ENCODE results near the gene GUCY1A1.

GUCY1A1 gene

GRCh38 chr4:155742310-155743015 is 75.8 kb downstream of the GUCY1A1 start:
- DNase-seq (ENCODE audit: low read depth), result no peak

- no peak for DNase-seq (ENCODE audit: low read depth)
These were observed 79.3 kb downstream of the GUCY1A1 start for GRCh38 chr4:155745984-155746383.

GRCh38 chr4:155748039-155748438 is 81.4 kb downstream of the GUCY1A1 start:
- no peak for DNase-seq (ENCODE audit: low read depth)

- DNase-seq (ENCODE audit: low read depth), result no peak
These were observed 82.4 kb downstream of the GUCY1A1 start for GRCh38 chr4:155749041-155749440.

GRCh38 chr4:155751569-155751968 is 84.9 kb downstream of the GUCY1A1 start:
- no peak for DNase-seq (ENCODE audit: low read depth)

GRCh38 chr4:155757745-155758265 is 91.2 kb downstream of the GUCY1A1 start:
- DNase-seq (ENCODE audit: low read depth), result no peak

GRCh38 chr4:155758481-155759371 is 92.1 kb downstream of the GUCY1A1 start, which contains the start of gene GUCY1B1:
GUCY1B1 (plus strand) TSS chr4:155759021; CDS start chr4:155759141, 120 bp downstream.
- DNase-seq (ENCODE audit: low read depth), result peak; percentile 24

GRCh38 chr4:155759372-155760252 is 93.0 kb downstream of the GUCY1A1 start:
- DNase-seq (ENCODE audit: low read depth), result no peak

- DNase-seq (ENCODE audit: low read depth), result no peak
These were observed 94.4 kb downstream of the GUCY1A1 start for GRCh38 chr4:155761047-155761446.

GRCh38 chr4:155761916-155762315 is 95.3 kb downstream of the GUCY1A1 start:
- DNase-seq (ENCODE audit: low read depth), result no peak

- DNase-seq (ENCODE audit: low read depth), result no peak
These were observed 95.7 kb downstream of the GUCY1A1 start for GRCh38 chr4:155762334-155762733.

- DNase-seq (ENCODE audit: low read depth), result no peak
These were observed 96.9 kb downstream of the GUCY1A1 start for GRCh38 chr4:155763551-155763950.

- no peak for DNase-seq (ENCODE audit: low read depth)
These were observed 98.5 kb downstream of the GUCY1A1 start for GRCh38 chr4:155765149-155765548.

- no peak for DNase-seq (ENCODE audit: low read depth)
These were observed 100.0 kb downstream of the GUCY1A1 start for GRCh38 chr4:155766622-155767021.

- no peak for DNase-seq (ENCODE audit: low read depth)
These were observed 101.7 kb downstream of the GUCY1A1 start for GRCh38 chr4:155768370-155768769.

GRCh38 chr4:155769090-155769489 is 102.4 kb downstream of the GUCY1A1 start:
- DNase-seq (ENCODE audit: low read depth), result no peak

- DNase-seq (ENCODE audit: low read depth), result no peak
These were observed 106.0 kb downstream of the GUCY1A1 start for GRCh38 chr4:155772459-155773195.

- DNase-seq (ENCODE audit: low read depth), result no peak
These were observed 106.7 kb downstream of the GUCY1A1 start for GRCh38 chr4:155773196-155773800.

GRCh38 chr4:155774033-155774432 is 107.4 kb downstream of the GUCY1A1 start:
- DNase-seq (ENCODE audit: low read depth), result no peak

GRCh38 chr4:155777971-155778735 is 111.5 kb downstream of the GUCY1A1 start:
- DNase-seq (ENCODE audit: low read depth), result no peak
